ENCODE data around the gene GPRIN2.
"Not testable (repeated sequence)": the region's sequence is repeated elsewhere in the genome, so short reads cannot be mapped to it uniquely, and the experiment has no call there.

GPRIN2 gene

DNA sequence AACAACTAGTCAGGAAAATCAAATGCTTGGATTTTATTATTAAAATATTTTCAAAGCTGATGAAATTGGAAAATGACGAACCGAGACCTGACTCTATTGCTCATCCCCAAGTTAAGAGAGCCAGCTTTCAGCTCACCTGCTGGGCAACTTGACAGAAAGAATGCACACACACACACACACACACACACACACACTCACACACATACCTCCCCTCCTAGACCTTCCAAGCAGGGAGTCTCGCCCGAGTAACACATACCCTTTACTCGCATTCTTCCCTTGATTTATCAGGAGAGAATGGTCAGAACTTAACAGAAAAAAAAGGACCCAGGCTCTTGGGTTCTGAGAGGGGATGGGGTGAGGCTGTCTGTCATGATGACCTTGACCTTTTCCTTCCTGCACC lies 19.1 kb downstream of the GPRIN2 start:
- no peak for DNase-seq (ENCODE audit: low read depth in 2 of 2)

DNA sequence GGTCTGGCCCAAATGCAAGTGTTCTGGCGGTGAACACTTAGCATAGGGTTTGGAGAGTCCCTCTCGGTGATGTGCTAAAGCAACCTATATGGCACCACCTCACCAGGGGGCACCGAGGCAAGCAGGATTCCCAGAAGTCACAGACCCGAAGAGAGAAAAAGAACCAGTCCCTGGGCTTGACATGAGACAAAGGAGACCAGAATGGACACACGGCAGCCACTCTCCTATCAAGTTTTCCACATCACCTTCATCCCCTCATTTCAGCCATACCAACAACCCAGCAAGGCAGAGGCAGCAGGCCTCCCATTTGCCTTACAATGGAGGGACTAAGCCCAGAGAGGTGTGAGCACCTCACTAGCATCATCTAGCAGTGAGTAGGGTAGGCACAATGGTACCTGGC lies 19.7 kb downstream of the GPRIN2 start:
- no peak for DNase-seq (ENCODE audit: low read depth in 2 of 2)

DNA sequence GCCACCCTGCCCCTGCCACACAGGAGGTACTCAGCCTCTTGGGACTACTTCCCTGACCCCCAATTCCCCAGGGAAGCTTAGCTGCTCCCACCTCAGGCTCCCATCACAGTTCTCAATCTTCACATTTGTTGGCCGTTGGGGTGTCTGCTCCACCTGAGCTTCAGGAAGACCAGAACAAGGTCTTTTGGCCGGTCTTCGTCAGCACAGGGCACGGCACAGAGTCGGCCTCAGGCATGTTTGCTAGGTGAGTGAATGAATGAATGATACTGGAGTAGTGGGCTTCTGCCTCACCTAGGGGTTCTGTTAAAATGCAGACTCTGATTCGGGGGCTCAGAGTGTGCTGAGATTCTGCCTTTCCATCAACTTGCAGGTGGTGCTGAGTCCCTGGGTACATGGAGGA lies 20.3 kb downstream of the GPRIN2 start:
- no peak for DNase-seq (ENCODE audit: low read depth in 2 of 2)

DNA sequence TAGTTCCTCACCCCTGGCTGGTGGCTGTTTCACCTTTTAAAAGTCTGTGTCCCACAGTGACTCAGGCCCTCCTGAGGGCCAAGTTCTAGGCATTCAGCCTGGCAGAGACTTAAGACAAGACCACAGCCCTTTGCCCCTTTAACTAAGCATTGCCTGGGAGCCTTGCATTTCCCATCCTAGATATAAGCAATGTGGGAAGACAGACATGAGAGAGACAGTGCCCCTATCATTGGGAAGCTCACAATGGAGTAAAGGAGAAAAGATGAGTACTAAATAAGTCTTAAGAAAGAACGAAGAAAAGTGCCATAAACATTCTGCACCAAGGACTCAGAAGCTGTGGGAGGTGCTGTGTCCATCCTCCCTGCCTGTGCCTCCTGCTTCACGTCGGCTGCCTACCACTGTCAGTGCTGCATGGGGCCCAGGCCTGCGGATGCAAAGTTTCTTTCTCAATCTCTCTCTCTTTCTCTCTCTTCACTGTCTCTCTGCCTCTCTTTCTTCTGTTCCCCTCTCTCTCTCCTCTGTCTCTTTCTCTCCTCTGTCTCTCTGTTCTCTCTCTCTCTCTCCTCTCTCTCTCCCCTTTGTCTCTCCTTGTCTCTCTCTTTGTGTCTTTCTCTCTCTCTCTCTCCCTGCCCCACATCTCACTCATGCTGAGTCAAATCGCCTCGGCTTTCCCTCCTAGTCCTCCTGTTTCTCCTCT lies 21.5 kb downstream of the GPRIN2 start:
- DNase-seq (ENCODE audit: low read depth in 2 of 2): no peak

DNA sequence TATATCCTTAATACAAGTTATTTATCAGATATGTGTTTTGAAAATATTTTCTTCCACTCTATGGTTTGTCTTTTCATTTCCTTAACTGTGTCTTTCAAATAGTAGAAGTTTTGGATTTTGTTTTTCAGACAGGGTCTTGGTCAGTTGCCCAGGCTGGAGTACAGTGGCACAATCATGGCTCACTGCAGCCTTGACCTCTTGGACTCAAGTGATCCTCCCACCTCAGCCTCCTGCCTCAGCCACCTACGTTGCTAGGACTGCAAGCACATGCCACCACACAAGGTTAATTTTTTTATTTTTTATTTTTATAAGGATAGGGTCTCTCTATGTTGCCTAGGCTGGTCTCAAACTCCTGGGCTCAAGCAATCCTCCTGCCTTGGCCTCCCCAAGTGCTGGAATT lies 24.2 kb downstream of the GPRIN2 start:
- DNase-seq (ENCODE audit: low read depth in 2 of 2): not testable (repeated sequence)

DNA sequence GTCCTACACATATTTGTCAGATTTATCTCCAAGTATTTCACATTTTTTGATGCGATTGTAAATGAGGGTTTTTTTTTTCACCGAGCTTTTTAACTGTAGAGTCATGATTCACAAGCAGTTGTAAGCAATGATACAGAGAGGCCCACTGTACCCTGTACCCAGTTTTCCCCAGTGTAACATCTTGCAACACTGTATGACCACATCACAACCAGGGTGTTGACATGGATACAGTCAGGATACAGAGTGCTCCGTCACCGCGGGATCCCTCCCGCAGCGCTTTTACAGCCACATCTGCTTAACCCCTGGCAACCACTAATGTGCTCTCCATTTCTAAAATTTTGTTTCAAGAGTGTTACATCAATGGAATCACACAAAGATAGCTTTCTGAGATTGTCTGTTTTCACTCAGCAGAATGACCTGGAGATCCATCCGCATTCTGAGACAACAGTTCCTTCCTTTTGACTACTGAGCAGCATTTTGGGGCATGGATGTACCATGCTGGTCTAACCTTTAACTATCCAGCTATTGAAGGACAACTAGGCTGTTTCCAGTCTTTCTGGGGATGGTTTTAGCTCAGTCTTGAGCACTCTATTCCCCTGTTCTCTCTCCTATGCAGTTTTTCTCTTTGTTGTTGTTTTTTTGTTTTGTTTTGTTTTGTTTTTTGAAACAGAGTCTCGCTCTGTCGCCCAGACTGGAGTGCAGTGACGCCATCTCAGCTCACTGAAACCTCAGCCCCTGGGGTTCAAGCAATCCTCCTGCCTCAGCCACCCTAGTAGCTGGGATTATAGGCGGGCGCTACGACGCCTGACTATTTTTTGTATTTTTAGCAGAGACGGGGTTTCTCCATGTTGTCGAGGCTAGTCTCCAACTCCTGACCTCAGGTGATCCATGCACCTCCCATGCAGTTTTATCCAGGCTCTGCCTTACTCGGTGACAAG lies 25.9 kb downstream of the GPRIN2 start:
- DNase-seq (ENCODE audit: low read depth in 2 of 2): no peak

DNA sequence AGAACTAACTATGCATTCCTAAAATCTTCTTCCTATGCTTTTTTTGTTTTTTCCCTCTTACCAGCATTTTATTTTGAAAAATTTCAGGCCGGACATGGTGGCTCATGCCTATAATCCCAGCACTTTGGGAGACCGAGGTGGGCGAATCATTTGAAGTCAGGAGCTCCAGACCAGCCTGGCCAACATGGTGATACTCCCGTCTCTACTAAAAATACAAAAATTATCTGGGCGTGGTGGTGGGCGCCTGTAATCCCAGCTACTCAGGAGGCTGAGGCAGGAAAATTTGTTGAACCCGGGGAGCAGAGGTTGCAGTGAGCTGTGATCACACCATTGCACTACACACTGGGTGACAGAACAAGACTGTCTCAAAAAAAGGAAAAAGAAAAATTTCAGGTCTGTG lies 26.7 kb downstream of the GPRIN2 start:
- DNase-seq (ENCODE audit: low read depth in 2 of 2): not testable (repeated sequence)

DNA sequence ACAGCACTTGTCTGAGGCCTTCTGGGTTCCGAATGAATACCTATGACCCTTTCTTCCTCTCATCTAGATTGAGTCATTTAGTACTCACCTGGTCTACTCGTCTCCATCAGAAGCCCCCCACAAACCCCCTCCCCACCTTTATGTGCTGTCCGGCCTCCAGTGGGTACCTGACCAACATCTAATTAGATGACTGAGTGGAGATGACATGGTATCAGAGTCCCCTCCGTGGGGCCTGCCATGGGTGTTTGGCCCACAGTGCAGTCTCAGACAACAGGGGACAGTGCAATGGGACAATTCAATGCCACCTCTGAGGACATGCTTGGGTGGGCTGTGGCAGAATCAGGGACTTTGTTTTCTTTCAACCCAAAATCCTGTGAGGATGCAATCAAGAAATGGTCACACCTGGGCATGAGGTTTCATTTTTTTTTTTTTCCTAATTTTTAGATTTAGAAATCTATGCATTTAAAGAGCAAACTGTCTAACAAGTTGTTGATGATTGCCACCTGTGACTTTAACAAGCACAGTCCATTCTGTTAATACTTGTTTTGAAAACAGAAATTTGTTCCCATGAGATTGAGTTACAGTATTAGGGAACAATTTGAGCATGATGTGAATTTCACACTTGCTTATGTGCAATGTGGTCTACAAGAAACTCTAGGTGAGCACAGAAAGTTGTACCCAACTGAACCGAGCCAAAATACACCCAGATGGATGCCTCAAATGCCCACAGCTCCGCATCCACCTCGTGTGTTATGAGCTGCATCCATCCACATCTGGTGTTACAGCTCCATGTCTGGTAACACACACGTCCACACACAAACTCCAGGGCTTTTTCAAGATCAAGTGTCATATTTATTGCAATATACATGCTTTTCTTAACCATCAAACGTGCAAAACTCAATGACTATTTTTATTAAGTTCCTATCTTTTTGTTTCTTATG lies 27.5 kb downstream of the GPRIN2 start:
- DNase-seq (ENCODE audit: low read depth in 2 of 2): no peak

DNA sequence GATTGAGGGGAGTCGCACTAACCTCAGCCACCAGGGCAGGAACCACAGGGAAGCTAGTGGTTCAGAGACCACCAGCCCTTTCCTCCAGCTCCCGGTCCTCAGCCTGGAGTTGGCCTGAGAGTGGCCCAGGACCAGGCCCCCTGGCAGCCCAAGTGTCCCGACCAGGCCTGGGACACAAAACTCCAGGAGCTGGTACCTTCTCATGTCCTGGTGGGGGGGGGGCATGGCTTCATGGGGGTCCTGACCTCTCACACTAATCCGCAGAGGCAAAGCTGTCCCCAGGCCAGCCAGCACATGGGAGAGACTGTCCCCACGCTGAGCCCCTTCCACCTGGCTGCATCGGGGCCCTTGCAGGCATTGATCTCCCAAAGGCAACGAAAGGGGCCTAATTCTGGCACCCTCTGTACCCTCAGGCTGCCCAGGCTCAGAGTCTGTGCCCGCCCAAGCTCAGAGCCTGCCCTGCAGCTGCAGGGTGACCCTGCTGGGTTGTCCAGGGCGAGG lies 28.2 kb downstream of the GPRIN2 start:
- no peak for DNase-seq (ENCODE audit: low read depth in 2 of 2)

DNA sequence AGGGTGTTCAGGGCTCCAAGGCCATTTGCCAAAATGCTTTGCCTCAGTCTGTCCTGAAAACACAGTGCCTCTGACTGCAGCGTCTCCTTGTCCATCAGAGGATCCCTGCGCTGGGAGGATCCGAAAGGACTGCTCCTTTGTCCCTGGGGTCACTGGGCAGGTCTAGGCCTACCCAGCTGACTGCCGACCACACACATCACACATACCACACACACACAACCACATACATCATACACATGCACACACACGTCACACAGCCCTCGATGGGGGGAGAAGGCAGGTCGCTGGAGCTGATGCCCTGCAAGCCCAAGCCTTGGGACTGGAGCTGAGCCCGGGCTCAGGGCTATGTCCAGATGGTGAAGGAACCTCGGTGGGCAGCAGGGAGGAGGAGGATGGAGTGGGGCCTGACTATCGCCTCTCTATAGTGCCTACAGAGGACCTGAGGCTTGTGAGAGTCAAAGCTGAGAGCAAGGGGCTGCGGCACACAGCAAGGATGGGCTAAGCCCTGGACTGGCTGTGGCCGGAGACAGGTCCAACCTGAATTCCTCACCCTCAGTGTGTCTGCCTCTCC lies 29.1 kb downstream of the GPRIN2 start:
- DNase-seq (ENCODE audit: low read depth in 2 of 2): no peak

DNA sequence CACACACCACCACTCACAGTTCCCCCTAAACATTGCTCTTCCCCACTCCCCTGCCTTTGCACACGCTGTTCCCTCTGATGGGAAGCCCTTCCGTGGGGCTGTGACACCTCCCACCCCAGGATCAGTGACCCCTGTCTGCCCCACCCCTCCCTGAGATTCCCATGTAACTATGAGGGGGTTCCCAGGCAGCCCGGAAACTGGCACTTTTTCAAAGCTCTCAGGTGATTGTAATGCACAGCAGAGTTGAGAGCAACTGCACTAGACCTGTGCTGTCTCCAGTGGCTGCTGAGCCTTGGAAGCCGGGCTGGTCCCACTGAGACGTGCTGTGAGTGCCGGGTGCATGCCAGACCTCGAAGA lies 29.8 kb downstream of the GPRIN2 start:
- no peak for DNase-seq (ENCODE audit: low read depth in 2 of 2)

DNA sequence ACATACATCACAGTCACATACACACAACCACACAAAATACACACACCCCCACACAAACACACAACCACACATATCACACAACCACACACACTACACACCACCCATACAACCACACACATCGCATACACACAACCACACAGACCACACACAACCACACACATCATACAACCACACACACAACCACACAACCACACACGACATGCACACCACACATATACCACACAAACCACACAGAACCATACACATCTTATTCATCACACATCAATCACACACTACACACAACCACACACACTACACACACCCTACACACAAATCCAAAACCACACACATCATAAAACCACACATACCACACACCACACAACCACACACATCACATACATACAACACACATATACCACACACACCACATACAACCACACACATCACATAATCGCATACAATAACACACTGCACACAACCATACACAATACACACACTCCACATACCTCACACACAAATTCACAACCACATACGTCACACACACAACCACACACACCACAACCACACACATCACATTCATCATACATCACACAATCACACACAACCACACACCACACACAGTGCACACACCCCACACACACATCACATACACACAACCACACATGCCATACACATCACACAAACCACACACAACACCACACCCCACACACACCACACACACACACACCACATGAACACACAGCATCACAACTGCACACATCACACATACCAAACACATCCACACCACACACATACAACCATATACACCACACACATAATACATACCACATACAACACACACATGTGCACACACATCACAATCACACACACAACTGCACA lies 30.4 kb downstream of the GPRIN2 start:
- no peak for DNase-seq (ENCODE audit: low read depth in 2 of 2)

DNA sequence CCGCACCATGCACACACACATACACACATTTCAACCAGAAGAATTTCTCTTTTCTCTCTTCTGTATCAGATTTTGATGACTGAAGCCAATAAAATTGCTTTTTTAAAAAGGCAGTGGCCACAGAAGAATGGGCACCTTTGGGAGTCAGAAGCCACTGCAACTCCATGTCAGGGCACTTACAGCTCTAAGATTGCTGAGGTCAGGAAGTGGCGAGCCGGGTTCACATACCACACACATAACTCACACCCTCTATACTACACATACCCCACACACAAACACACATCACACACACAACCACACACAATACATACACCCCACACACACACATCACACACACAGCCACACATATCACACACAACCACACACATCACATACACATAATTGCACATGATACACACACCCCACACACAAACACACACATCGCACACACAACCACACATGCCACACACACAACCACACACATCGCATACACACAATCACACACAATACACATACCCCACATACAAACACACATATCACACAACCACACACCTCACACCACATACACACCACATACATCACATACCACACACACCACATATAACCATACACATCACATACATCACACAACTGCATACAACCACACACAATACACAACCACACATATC lies 31.2 kb downstream of the GPRIN2 start:
- DNase-seq (ENCODE audit: low read depth in 2 of 2): no peak

DNA sequence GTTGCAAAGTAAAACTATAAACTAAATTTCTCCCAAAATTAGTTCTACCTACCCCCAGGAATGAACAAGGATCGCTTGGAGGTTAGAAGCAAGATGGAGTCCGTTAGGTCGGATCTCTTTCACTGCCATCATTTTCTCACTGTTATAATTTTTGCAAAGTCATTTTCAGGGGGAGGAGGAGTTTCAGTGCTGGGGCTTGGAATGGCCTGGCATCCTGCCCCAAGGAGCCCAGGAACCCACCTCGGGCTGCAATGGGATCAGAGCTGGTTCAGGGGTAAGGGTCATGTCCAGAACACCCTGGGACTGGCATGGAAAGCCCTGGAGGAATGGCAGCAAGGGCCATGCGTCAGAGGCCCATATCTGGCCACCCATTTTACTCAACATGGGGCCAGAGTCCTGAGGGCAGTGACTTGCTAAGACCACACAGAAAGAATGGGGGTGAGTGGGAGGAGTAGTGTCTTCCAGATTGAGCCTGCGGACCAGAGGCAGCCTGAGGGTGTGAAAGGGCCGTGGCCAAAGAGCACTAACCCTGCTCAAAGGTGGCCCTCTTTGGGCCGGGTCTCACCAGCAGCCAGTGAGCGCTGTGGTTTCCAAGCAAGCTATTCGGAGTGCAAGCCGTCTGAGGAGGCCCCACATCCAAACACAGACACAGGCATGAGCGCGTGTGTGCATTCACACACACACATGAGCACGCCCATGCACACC lies 31.8 kb downstream of the GPRIN2 start:
- no peak for DNase-seq (ENCODE audit: low read depth in 2 of 2)

DNA sequence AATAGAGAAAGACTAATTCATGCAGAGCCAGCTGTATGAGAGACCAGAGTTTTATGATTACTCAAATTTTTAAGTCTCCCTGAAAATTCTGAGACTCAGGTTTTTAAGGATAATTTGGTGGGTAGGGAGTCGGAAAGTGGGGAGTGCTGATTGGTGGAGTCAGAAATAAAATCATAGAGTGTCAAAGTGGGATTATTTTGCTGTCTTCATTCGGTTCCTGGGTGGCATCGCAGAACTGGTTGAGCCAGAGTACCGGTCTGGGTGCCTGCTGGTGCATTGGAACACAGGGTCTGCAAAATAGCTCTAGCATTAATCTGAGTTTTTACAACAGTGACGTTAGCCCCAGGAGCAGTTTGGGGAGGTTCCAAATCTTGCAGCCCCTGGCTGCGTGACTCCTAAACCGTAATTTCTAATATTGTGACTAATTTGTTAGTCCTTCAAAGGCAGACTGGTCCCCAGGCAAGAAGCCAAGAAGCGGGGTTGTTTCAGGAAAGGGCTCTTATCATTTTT lies 32.4 kb downstream of the GPRIN2 start:
- no peak for DNase-seq (ENCODE audit: low read depth in 2 of 2)

DNA sequence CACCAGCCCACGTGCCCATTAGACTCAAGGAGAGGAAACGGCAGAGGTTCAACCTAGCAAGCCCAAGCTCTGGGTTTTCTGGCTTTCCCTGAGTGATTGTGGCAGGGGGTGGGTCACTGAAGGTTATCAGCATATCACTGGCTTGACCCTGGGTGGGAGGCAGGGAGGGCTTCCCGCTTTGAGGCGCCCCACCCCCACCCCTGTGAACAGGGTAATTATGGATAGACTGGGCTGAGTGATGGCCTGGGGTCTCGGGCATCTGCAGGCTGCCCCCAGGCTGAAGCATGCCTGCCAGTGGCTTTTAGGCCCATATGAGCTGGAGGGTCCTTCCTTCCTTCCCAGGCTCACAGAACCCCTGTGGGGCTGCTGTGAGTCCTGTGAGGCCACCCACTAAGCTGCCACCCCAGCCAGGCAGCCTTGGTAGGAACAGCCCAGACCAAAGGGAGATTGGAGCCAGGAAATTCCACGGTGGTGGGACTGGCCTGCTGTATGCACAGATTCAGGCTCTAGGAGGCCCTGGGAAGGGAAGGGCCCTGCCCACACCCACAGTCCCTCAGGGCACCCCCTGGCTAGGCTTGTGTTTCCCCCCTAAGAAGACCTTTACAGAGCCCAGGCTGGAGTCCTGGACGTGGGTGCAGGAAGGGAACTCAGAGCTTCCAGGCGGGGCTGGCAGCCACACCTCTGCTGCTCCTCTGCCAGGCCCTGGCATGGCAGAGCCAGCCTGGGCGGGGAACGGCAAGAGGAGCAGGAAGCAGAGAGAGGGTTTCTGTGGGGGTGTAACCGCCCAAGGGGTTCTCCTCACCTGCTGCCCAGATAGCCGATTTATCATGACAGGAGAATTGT lies 33.1 kb downstream of the GPRIN2 start:
- no peak for DNase-seq (ENCODE audit: low read depth in 2 of 2)

DNA sequence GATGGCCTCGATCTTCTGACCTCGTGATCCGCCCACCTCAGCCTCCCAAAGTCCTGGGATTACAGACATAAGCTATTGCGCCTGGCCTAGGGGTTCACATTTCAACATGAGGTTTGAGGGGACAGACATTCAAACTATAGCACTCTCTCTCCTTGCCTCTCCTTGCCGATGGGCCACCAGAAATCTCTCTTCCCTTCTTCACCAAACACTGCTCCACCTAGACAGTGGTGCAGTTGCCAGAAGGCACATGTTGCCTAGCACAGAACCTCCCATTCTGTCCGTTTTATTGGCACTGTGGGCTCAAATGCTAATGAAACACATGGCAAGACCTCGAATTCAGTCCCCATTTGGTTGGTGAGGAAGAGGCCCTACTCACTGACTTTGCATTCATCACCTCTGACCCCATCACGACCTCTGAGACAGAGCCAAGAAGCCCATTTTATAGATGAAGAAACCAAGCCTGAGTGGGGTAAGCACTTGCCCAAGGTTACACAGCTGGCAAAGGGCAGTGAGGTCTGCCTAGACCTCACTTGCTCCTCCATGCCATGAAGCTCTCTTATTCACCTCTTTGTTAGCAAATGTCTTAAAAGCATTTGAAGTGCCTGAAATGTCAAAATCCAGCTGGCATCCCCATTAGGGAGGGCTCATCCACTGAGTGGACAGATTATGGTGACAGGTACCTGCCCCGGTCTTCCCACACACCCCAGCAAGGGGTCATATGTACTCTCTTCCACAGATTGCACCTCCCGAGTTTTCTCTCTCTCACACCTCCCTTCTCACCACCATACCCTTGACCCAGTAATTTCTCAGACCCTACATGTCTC lies 34.0 kb downstream of the GPRIN2 start:
- DNase-seq (ENCODE audit: low read depth in 2 of 2): no peak

All from stimulated activated CD4-positive, alpha-beta T cell treated with anti-CD3 and anti-CD28 coated beads, Interleukin-15, amount 100 ng/mL, for 48 hours (primary cell).